ENCODE results near the gene PRRC2A.

The PRRC2A gene

GRCh38 chr6:31620586-31621319, at the start of gene PRRC2A:
PRRC2A (plus strand) TSS chr6:31620715; CDS start chr6:31622790, 2,075 bp downstream.
- in situ Hi-C loops (cut with HindIII; ENCODE audit: low sequenced_read_pairs) = no loop called here

- in situ Hi-C loops (cut with HindIII; ENCODE audit: low sequenced_read_pairs) = no loop called here
Observed at GRCh38 chr6:31572041-31572911, 48.2 kb upstream of the PRRC2A start, which contains the start of gene LTA. LTA (plus strand) TSS chr6:31572289; CDS start chr6:31572743, 454 bp downstream.

GRCh38 chr6:31573239-31574105, 47.0 kb upstream of the PRRC2A start:
- in situ Hi-C loops (cut with HindIII; ENCODE audit: low sequenced_read_pairs) = no loop called here

GRCh38 chr6:31574106-31575061, 46.1 kb upstream of the PRRC2A start:
- in situ Hi-C loops (cut with HindIII; ENCODE audit: low sequenced_read_pairs) = no loop called here

GRCh38 chr6:31575335-31575901, 45.1 kb upstream of the PRRC2A start, which contains the start of gene TNF:
TNF (plus strand) TSS chr6:31575565; CDS start chr6:31575742, 177 bp downstream.
- in situ Hi-C loops (cut with HindIII; ENCODE audit: low sequenced_read_pairs) = no loop called here

- in situ Hi-C loops (cut with HindIII; ENCODE audit: low sequenced_read_pairs) = no loop called here
Observed at GRCh38 chr6:31575952-31576685, 44.4 kb upstream of the PRRC2A start.

GRCh38 chr6:31576897-31577578, 43.5 kb upstream of the PRRC2A start:
- in situ Hi-C loops (cut with HindIII; ENCODE audit: low sequenced_read_pairs) = no loop called here

- in situ Hi-C loops (cut with HindIII; ENCODE audit: low sequenced_read_pairs) = no loop called here
Observed at GRCh38 chr6:31577579-31577966, 42.9 kb upstream of the PRRC2A start.

GRCh38 chr6:31578184-31579118, 42.1 kb upstream of the PRRC2A start:
- in situ Hi-C loops (cut with HindIII; ENCODE audit: low sequenced_read_pairs) = no loop called here

GRCh38 chr6:31579119-31579505, 41.4 kb upstream of the PRRC2A start:
- in situ Hi-C loops (cut with HindIII; ENCODE audit: low sequenced_read_pairs) = no loop called here

- in situ Hi-C loops (cut with HindIII; ENCODE audit: low sequenced_read_pairs) = no loop called here
Observed at GRCh38 chr6:31579546-31580437, 40.7 kb upstream of the PRRC2A start.

- in situ Hi-C loops (cut with HindIII; ENCODE audit: low sequenced_read_pairs) = no loop called here
Observed at GRCh38 chr6:31580438-31580740, 40.1 kb upstream of the PRRC2A start.

GRCh38 chr6:31580807-31581433, 39.6 kb upstream of the PRRC2A start:
- in situ Hi-C loops (cut with HindIII; ENCODE audit: low sequenced_read_pairs) = no loop called here

GRCh38 chr6:31581434-31582229, 38.9 kb upstream of the PRRC2A start:
- in situ Hi-C loops (cut with HindIII; ENCODE audit: low sequenced_read_pairs) = no loop called here

GRCh38 chr6:31582230-31582643, 38.3 kb upstream of the PRRC2A start, which contains the start of gene LTB:
LTB (minus strand) TSS chr6:31582424; CDS start chr6:31582417, 7 bp downstream.
- in situ Hi-C loops (cut with HindIII; ENCODE audit: low sequenced_read_pairs) = no loop called here
